ENCODE results near the gene RSPH6A.

- TF ChIP-seq CTCF (IDR thresholded peaks at IDR 0.05) (no peak), POLR2A (IDR thresholded peaks at IDR 0.05) (no peak), POLR2AphosphoS5 (IDR thresholded peaks at IDR 0.05) (no peak)
Measured at GRCh38 chr19:45822716-45823115, 7.6 kb upstream of the RSPH6A start.

Measured in prostate gland (tissue), 2 donors.